ENCODE measurements around the gene TMPRSS12.

GRCh38 chr12:50925920-50926319, 83.2 kb downstream of the TMPRSS12 start:
- TF ChIP-seq POLR2AphosphoS5 (IDR thresholded peaks at IDR 0.05) (no peak), CTCF (IDR thresholded peaks at IDR 0.05 in 8 of 11, conservative IDR thresholded peaks at IDR 0.05 in 3 of 11) (no peak)

Data from spleen (tissue), 7 donors.